ENCODE data around the gene PLBD2.

DNA sequence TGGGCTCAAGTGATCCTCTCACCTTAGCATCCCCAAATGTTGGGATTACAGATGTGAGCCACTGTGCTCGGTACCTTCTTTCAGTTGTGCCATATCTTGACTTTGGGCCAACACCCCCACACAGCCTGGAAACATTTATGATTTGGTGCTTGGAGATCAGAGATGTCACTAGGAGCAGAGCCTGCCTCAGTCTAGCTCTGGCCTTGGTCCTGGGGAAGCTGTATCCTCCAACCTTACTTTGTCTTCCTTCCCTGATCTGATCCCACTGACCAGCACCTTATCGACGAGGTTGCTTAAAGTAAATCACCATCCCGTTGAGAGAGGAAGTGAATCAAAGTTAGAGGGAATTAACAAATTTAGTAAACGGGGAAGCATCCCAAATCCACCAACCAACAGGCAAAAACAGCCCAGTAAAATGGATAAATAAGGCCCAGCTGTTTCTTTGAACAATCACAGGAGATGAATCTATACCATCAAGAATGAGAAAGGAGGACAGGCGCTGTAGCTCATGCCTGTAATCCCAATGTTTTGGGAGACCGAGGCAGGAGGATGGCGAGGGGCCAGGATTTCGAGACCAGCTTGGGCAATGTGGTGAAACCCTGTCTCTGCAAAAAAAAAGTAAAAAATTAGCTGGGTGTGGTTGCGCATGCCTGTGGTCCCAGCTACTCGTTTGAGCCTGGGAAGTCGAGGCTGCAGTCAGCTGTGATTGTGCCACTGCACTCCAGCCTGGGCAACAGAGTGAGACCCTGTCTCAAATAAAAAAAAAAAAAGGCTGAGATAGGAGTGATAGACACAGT, 3.4 kb downstream of the PLBD2 start:
- TF ChIP-seq, protein P1, sequence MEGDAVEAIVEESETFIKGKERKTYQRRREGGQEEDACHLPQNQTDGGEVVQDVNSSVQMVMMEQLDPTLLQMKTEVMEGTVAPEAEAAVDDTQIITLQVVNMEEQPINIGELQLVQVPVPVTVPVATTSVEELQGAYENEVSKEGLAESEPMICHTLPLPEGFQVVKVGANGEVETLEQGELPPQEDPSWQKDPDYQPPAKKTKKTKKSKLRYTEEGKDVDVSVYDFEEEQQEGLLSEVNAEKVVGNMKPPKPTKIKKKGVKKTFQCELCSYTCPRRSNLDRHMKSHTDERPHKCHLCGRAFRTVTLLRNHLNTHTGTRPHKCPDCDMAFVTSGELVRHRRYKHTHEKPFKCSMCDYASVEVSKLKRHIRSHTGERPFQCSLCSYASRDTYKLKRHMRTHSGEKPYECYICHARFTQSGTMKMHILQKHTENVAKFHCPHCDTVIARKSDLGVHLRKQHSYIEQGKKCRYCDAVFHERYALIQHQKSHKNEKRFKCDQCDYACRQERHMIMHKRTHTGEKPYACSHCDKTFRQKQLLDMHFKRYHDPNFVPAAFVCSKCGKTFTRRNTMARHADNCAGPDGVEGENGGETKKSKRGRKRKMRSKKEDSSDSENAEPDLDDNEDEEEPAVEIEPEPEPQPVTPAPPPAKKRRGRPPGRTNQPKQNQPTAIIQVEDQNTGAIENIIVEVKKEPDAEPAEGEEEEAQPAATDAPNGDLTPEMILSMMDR (IDR thresholded peaks at IDR 0.05; ENCODE audit: insufficient read depth, low read depth, low read length) = no peak
- no peak for TF ChIP-seq EZH2 (IDR thresholded peaks at IDR 0.05; ENCODE audit: insufficient read depth, low read length)

Data from astrocyte (in vitro differentiated cells and primary cell).